CD4-positive, alpha-beta T cell treated with Interleukin-15 for 1 hour (primary cell): ENCODE data around the gene RAB17.
A peak's percentile ranks its signal among the peaks of the same experiment; 100 is the strongest.

ENCODE experiments used
- DNase-seq: peaks from one replicate; pipeline ENCODE4 v3.0.0-alpha.2; 2020

The RAB17 gene, protein sequence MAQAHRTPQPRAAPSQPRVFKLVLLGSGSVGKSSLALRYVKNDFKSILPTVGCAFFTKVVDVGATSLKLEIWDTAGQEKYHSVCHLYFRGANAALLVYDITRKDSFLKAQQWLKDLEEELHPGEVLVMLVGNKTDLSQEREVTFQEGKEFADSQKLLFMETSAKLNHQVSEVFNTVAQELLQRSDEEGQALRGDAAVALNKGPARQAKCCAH

DNA sequence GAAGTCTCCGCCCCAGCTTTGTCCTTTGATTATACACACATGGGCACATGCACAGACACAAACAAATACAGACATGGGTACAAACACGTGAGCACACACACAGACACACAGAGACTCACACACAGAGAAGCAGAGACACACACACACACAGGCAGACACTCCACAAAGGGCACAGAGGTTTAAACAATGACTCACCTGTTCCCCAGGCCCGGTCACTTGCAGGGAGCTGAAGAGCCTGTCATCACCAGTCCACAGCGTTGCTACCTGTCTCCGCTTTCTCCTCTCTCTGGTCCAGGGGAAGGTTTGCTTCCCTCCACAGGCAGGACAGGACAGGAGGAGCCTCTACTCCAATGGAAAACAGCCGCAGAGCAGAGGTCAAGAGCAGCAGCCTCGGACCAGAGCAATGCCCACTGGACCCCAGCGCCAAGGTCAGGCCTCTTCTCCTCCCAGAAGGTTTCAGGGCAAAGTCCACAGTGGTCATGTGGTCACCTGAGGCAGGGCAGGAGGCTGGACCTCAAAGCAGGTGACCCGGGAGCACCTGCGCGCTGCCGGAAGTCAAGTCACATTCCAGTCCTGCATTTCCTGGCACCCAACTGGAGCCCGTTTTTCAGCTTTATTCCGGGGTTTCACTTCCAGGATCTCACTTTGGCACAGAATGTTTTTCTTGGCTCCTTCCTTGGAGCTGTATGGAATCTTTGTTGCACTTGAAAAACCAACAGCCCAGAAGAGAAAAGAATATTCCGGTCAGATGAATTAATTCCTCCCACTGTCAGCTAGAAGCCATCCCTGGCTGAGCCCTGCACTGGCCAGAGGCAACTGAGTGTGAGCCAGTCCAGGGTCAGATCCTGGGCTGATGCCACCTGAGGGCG is at the start of gene RAB17:
Gene RAB17, minus strand, starts transcription at position 463 of the 869 bp plus-strand sequence. CDS start 4,580 bp downstream, outside the sequence.
- DNase-seq: no peak

DNA sequence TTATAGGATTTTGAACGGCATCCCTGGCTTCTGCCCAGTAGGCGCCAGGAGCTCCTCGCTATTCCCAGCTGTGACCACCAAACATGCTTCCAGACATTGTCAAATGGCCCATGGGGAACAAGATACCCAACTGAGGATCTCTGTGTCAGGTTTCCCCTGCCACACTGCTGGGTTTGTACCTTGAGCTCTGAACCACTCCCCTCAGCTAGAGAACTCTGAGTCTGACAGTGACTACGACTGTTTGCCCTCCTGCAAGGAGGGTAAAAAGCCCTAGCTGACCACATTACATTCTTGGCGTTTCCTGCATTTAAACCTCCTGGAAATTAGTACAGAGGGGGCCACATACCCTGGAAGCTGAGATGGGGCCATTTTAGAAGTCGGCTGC is 49.3 kb upstream of the RAB17 start:
- no peak for DNase-seq

DNA sequence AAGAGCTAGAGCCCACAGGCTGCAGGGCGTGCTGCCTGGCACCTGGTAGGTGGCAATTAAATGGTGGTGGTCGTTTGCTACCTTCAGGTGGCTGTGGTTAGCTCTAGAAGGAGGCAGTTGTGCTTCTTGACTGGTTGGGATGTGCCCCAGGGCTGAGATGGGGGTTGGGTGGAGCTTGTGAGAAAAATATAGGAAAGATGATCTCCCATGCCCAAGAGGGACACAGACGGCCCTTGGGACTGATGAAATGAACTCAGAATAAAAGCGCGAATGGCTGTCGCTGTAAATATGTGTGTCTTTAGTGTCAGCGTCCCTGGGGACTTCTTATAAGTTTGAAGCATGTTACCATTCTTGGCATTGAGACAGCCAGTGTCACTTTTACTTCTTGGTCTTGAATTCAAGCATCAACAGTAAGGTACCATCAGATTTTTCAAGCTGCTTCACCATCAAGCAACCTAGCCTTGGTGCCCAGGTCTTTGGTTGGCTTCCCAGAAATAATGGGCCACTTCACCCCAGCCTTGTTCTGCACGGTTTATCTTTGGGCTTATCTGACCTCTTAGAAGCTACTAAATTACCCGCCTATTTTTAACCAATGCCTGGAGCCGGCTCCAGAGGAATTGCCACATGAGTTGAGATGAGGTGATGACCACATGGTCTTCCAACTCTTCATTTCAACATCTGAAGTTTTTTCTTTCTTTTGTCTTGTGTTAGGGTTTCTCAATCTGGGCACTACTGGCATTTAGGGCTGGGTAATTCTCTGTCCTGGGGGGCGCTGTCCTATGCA is 48.7 kb upstream of the RAB17 start:
- DNase-seq: no peak

DNA sequence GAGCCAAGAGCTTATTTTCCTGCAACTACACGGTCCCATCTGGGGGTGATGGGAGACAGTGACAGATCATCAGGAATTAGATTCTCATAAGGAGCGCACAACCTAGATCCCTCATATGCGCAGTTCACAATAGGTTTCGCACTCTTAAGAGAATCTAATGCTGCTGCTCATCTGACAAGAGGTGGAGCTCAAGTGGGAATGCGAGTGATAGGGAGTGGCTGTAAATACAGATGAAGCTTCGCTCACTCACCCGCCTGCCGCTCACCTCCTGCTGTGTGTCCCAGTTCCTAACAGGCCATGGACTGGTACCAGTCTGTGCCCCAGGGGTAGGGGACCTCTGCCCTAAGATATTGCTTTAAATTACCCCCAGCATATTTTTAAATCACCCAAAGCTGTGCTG is 47.6 kb upstream of the RAB17 start:
- no peak for DNase-seq

DNA sequence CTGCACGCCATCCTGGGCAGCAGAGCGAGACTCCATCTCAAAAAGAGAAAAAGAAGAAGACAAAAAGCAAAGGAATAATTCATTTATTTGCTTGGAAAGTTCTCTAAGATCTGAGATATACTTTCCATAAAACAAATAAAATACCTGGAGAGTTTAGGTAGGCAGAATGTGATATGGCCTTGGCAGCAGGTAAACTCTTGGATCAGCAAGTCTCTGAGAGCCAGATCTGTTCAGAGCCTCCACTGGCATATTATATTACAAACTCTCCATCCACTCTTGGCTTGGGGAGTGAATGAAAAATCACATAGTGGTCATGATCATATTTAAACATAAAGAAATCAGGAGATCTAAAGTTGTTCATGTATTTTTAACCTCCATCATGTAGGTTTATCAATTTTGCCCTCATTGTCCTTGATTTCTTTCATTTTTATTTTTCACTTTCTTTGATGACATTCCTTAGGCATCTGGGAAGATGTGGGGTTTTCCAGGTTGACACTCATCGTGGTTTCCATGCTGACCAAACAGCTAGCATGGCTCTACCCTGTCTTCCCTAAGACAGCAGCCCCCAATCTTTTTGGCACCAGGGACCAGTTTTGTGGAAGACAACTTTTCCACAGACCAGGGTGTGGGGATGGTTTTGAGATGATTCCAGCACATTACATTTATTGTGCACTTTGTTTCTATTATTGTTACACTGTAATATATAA is 47.0 kb upstream of the RAB17 start:
- DNase-seq: no peak

DNA sequence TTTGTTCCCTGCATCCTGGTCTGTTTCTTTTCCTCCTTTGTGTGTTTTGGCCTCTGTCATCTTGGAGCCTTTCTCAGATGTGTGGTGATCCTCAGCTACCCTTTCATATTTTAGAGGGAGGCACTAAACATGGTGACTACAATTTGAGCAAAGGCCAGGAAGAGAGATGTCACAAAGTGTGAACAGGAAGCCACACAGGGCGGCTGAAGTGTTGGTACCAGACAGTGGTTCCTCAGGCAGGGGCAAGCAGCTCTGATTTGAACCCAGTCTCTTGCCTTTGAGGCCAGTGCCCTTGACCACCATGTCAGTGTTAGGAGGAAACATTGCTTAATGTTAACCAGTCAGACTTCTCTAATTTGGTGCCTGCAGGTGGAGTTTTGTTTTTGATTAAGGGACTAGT is 46.0 kb upstream of the RAB17 start:
- DNase-seq: peak; percentile 23

DNA sequence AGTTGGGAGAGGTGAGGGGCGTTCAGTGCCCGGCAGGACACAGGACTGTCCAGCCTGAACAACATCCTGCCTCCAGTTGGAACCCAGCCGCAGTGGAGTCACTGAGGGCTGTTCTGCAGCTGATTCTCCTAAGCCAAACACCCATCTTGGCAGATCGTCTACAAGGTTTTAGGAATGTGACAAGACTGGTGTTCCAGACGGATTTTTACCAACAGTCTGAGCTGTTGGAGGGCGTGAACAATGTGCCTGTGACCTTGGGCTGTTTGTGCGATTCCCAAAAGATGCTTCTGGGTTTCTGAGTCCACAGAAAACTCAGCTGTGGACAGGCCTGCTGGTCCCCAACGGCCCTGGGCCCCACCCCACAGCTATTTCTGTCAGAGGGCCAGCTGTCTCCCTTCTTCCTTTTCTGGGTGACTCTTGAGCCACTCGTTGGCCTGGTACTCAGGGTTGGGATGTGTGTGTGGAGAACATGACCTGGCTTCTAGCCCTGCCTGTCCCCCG is 42.6 kb upstream of the RAB17 start:
- no peak for DNase-seq

DNA sequence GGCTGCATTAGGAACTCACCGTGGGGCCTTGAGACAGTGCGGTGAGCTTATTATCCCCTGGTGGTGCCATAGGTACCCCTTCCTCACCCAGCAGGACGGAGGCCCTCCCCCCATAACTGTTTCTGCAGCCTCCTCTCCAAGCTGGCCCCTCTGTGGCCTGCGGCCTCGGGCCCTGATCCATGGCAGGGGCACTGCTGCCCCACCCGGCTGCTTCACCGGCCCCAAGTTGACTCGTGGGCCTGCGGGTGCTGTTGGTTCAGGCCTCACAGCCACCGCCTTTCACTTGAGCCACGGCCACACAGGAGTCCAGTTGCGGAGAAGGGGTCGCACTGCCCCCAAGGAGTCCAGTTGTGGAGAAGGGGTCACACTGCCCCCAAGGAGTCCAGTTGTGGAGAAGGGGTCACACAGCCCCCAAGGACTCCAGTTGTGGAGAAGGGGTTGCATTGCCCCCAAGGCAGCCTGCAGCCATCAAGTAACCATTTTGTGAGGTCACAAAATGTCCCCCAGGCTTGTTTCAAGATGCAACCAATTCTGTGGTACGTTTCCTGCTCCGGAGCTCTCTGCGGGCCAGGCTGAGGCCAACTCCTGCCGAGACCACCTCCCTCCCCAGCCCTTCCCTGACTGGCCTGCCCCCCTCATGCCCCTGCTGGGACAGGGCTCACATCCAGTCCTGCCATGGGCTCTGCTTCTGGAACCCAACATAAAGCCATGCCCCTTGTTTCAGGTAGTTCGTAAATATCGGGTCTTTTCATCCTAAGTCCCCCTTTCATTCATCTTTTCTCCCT is 41.5 kb upstream of the RAB17 start:
- no peak for DNase-seq

DNA sequence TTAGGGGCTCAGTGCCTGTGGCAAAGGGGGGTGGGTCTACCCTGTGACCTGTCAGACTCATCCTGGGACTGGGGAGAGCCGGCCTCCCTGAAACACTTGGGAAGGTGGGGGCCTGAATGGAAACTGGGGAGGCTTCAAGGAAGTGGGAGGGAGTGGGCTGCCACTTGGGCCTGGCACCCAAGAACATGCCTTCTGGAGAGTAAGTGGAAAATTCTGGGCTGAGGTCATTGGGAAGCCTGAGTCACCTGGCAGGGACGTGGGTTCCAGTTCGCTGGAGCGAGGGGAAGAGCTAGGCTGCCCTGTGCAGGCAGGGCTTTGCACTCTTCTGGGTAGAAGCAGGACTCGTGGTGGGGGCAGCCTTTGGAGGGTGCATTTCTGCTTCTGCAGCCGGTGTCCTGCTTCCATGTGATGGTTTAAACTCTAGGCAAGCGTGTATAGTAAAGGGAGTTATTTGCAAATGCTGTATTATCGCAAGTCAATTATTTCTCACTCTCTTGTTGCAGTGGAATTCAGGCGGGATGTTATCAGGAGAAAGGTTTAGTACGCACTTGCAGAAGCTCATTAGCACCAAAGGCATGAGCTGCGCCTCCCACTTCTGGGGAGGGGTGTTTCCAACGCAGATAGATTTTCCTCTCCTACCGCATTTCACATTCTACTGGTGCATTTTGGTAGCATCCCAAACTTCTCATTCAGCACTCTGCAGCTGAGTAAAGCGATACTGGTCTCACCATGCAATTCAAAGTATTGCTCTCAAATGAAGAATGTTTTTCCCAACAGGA is 40.7 kb upstream of the RAB17 start:
- DNase-seq: no peak

DNA sequence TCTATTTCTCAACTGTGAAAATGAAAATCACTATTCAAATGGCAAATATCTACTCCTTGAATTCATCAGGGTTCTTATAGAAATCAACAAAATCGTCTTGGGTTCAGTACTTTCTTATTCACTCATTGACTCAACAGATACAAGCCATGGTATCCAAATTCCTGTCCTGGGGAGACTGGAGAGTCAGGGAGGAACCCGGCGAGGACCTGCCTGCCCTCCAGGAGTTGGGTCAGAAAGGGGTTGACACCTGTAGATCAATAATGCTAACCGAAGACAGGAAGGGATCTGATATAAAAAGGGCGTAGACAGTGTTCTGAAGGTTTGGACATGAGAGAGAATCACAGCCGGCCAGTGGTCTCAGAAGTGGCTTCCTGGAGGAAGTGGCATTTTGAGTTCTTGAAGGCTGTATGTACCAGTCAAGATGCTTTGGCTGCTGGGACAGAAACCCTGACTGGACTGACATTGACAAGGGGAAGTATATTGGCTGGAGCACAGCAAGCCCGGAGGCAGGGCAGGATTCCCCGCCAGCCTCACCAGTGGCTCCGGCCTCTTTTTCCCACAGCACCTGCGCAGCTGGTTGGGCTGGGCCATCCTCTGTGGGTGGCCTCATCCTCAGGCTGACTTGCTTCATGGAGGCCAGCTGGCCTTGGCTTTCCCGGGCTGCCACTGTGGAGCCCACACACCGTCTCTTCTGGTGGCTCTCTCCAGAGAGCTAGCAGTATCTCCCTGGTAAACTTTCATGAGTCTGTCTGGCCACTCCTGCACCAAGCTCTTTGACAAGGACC is 39.9 kb upstream of the RAB17 start:
- DNase-seq: no peak

DNA sequence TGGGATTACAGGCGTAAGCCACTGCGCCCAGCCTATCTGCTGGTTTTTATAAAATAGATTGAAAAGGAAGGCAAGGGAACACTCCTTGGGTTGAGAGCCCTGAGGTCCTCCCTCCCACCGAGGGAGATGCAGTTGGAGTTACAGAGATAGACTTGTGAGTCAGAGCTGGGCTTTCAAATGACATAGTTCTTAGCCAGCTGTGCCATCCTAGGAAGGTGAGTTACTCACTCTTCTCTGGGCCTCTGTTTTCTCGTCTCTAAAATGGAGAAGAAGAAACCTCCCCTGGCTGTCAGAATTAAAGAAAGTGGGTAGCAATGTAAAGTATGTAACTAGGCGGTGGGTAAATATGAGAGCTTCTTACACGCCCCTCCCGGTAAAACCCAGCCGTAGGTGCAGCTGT is 39.2 kb upstream of the RAB17 start:
- no peak for DNase-seq

DNA sequence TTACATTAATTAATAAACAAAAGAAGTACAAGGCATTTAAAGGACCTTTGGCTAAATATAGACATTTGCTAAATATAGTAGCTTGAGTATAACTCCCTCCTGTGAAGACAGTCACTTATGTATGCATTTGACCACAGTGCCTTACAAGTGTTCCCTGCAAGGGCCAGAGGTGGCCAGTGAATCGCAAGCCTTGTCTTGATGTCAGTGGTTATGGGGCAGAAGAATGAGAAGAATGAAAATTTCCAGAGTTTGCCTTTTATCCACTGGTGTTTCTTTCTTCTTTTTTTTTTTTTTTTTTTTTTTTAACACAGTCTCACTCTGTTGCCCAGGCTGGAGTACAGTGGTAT is 38.6 kb upstream of the RAB17 start:
- no peak for DNase-seq

DNA sequence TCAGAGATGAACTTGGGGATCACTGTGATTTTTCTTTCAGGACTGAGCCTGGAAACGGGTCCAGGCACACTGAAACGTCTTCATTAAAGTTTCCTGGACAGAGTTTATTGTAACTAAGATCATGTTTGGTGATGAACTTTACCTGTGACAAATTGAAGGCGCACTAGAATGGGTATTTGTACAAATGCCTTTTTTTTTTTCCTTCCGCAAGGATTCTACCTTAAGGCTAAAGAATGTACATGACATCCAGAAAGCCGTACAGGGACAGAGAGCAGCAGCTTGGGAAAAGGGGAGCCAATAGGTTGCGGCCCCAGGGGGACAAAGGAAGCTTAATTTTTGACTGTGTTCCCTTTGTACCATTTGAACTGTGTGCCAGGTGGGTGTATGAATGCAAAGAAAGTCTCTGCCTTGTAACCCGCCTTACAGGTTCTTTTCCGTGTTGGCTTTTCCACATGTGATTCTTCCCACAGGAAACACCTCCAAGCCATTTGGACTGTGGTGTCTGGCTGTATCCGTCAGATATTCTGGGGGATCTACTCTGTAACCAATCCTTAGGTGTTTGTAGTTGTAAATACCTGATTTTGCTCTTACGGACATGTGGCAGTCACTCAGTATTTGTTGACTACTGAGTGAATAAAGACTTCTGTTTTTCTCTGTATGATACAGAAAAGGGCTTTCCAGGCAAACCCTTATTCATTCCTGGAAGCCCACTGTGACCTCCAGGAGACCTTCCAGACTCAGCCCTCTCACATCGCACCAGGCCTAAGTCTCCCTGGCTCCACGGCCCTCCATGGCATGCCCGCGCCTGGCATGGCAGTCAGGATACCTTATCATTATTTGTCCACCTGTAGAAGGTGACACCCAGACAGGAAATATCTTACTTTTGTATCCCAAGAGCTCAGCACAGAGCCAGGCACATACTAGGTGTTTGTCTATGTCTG is 38.0 kb upstream of the RAB17 start:
- no peak for DNase-seq

DNA sequence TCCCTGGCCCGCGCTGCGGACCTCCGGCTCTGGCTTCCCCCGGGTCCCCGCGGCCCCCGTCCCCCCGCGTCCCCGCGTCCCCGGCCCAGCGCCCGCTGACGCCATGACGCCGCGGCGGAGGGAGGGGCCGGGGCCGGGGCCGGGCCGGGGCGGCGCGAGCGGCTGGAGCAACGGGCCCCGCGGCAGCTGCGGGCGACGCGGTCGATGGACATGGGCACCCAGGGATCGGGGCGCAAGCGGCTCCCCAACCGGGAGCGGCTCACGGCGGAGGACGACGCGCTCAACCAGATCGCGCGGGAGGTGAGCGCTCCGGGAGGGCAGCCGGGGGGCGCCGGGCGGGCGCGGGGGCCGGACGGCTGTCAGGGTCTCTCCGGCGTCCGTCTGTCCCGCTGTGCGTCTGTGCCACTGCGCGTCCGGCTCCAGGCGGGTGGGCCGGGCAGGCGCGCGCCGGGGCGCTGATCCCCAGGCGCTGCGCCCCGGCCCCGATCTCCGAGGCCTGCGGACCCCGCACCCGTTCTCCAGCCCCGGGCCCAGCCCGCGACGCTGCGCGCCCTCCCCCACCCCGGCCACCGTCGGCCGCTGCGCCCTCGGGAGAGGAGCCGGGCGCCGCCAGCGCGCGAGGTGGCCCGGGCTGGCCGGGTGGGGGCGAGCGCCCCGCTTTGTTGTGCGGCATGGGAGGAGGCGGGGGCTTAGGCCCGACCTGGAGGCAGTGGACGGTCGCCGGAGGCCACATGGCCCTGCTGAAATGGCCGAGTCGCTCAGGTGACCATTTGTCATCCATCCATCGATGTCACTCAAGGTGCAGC is 37.1 kb upstream of the RAB17 start, which contains the start of gene LRRFIP1:
Gene LRRFIP1, plus strand, starts transcription at position 147 of the 806 bp plus-strand sequence. Its CDS starts 58 bp downstream, at position 205.
- DNase-seq: no peak

DNA sequence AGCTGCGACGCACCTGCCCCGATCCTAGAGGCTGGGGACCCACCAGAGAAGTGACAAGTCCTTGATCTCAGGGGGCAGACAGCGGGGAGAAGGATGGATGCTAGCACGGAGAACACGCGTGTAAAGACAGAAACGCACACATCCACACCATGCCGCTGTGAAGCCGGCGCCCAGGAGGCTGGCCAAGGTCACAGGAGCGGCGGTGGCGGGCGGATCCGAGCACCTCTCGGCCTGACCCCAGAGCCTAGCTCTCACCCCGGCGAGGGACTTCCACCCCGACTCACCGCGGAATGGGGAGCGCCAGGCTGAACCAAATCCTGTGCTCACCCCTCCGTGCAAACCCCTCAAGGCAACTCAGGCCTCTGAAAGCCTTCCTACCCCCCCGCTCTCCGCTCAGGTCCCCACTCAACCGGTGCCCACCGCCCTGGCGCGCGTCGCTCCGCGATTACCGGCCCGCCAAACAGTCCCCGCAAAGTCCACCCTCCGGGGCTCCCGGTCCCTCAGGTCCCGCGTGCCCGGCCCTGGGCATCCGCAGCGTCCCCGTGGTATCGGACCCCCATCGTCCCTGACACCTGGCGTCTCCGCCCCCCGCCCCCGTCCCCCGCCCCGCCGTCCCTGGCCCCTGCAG is 36.4 kb upstream of the RAB17 start:
- no peak for DNase-seq

DNA sequence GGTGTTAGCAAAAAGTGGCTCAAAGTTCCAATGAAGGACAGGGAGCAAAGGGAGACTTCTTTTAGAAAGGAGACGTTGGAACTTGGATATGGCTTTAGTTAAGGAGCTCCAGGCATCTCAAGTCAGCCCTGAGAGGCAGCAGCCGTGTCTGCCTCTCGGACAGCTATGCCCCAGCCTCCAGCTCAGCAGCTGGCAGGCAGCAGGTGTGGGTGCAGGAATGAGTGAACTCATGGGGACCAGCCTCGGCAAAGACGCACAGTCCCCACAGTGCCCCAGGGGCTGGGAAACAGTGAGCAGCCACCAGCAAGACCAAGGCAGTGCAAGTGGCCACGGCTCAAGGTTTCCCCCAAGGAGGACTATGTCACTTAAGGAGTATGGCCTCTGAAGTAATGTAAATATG is 35.2 kb upstream of the RAB17 start:
- no peak for DNase-seq

DNA sequence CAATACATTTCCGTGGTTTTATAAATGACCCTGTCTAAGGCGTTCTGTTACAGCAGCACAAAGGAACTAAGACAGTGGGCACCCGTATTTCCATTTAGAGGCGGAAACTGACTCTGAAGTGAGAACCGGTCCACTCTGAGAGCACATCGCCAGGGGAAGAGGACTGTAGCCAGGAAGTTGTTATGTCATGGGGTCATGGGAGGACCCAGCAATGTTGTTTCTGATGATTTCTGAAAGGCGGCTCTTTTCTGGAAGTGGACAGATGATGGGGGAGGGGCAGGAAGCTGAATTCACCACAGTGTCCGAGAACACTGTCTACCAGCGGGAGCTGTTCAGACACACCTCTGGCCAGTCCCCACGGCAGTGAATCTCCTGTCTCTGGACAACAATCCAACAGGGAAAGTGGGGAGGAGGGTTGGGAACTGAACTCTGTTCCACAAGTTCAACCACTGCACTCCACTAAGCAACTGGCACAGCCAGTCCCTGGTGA is 34.7 kb upstream of the RAB17 start:
- DNase-seq: peak; percentile 54

DNA sequence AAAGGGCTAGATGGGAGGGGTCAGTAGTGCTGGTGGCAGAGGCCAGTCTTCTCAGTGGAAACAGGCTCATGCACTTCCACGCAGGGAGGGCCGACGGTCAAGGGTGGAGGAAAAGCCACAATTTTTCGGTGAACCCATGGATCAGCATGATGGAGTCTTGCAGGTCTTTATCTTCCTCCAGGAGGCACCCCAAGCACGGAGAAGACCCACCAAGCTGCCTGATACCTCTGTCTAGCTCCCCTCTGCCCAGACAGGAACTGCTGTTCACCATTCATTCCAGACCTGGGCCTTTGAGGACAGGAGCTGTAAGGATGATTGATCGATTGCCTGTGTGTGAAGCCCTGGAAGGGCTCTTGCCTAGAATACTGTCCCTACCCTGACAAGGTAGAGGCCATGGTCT is 34.0 kb upstream of the RAB17 start:
- DNase-seq: no peak
